Inferior parietal cortex (tissue), 1 donor: ENCODE results near the gene ZNF579.

ENCODE experiments used
- DNase-seq: peaks from one replicate; pipeline ENCODE4 v3.0.0-alpha.2; 2016; ENCODE audit errors: extremely low spot score

The ZNF579 gene

GRCh38 chr19:55567708-55568328, 12.8 kb downstream of the ZNF579 start:
- DNase-seq, result no peak

GRCh38 chr19:55566823-55567222, 13.8 kb downstream of the ZNF579 start:
- DNase-seq, result no peak

GRCh38 chr19:55563261-55563690, 17.4 kb downstream of the ZNF579 start:
- no peak for DNase-seq

- DNase-seq, result no peak
Measured at GRCh38 chr19:55559684-55560083, 21.0 kb downstream of the ZNF579 start.

- DNase-seq, result no peak
Measured at GRCh38 chr19:55554741-55555152, 25.9 kb downstream of the ZNF579 start.

- no peak for DNase-seq
Measured at GRCh38 chr19:55554302-55554701, 26.3 kb downstream of the ZNF579 start.

- no peak for DNase-seq
Measured at GRCh38 chr19:55553217-55554182, 27.1 kb downstream of the ZNF579 start.

- no peak for DNase-seq
Measured at GRCh38 chr19:55552620-55553019, 28.0 kb downstream of the ZNF579 start.

- no peak for DNase-seq
Measured at GRCh38 chr19:55552206-55552605, 28.4 kb downstream of the ZNF579 start.

- no peak for DNase-seq
Measured at GRCh38 chr19:55550321-55550650, 30.4 kb downstream of the ZNF579 start.

- DNase-seq, result no peak
Measured at GRCh38 chr19:55549500-55550320, 30.9 kb downstream of the ZNF579 start.

- no peak for DNase-seq
Measured at GRCh38 chr19:55546822-55547614, 33.6 kb downstream of the ZNF579 start.

- no peak for DNase-seq
Measured at GRCh38 chr19:55546011-55546410, 34.6 kb downstream of the ZNF579 start.

GRCh38 chr19:55545443-55545842, 35.2 kb downstream of the ZNF579 start, which contains the start of gene SBK3:
Gene SBK3 (minus strand): TSS chr19:55545543. CDS start chr19:55545543, 0 bp downstream.
- no peak for DNase-seq

GRCh38 chr19:55544776-55545439, 35.7 kb downstream of the ZNF579 start:
- no peak for DNase-seq

GRCh38 chr19:55544014-55544413, 36.6 kb downstream of the ZNF579 start:
- no peak for DNase-seq

GRCh38 chr19:55543567-55543966, 37.1 kb downstream of the ZNF579 start:
- no peak for DNase-seq

GRCh38 chr19:55542292-55542855, 38.3 kb downstream of the ZNF579 start:
- DNase-seq, result no peak

GRCh38 chr19:55541091-55541490, 39.6 kb downstream of the ZNF579 start:
- no peak for DNase-seq

- no peak for DNase-seq
Measured at GRCh38 chr19:55540619-55541018, 40.0 kb downstream of the ZNF579 start.
